GM12874 (cell line): ENCODE data around the gene SFSWAP.

Experiments
- TF ChIP-seq, protein P1 (sequence below): IDR thresholded peaks from 2 replicates; pipeline ENCODE4 v1.5.1; 2011; ENCODE audit warnings: low read depth, mild to moderate bottlenecking, control low read depth, low read length, moderate library complexity; ENCODE audit not compliant: insufficient read depth

SFSWAP gene

DNA sequence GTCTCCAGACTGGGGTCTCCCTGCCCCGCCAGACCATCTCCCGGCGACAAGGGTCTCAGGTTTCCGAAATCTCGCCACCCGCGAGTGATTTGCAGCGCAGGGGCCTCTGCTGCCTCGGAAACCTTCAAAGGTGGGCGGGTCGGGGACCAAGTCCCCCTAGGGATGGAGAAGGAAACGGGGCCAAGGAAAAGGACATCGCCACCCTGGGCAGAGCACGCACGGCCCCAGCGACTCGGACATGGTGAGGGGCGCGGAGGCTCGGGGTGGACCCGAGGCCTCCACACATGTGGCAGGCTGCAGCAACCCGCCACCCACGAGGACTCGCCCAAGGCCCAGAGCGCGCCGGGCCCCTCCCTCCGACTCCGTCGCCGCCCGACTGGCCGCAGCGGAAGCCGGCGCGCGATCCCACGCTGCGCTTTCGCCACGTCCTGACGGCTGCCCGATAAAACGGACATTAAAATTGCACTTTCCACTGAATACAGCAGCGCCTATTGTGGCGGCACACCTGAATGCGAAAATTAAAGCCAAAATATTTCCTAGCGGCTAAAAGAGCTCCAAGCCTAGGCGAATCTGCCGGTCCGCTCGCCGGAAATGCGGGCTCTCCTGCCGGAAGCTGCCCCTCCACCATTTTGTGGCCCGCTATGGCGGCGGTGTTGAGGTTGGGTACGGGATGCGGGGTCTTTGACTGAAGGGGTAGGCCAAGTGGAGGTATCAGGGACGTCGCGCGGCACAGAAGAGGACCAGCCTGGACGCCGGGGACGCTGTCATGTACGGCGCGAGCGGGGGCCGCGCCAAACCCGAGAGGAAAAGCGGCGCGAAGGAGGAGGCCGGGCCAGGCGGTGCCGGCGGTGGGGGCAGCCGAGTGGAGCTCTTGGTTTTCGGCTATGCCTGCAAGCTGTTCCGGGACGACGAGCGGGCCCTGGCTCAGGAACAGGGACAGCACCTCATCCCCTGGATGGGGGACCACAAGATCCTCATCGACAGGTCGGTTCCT is at the start of gene SFSWAP:
Gene SFSWAP (plus strand): TSS at position 627 of the 994 bp plus-strand sequence. CDS start 140 bp downstream, at position 767.
- TF ChIP-seq, protein P1, sequence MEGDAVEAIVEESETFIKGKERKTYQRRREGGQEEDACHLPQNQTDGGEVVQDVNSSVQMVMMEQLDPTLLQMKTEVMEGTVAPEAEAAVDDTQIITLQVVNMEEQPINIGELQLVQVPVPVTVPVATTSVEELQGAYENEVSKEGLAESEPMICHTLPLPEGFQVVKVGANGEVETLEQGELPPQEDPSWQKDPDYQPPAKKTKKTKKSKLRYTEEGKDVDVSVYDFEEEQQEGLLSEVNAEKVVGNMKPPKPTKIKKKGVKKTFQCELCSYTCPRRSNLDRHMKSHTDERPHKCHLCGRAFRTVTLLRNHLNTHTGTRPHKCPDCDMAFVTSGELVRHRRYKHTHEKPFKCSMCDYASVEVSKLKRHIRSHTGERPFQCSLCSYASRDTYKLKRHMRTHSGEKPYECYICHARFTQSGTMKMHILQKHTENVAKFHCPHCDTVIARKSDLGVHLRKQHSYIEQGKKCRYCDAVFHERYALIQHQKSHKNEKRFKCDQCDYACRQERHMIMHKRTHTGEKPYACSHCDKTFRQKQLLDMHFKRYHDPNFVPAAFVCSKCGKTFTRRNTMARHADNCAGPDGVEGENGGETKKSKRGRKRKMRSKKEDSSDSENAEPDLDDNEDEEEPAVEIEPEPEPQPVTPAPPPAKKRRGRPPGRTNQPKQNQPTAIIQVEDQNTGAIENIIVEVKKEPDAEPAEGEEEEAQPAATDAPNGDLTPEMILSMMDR = no peak

DNA sequence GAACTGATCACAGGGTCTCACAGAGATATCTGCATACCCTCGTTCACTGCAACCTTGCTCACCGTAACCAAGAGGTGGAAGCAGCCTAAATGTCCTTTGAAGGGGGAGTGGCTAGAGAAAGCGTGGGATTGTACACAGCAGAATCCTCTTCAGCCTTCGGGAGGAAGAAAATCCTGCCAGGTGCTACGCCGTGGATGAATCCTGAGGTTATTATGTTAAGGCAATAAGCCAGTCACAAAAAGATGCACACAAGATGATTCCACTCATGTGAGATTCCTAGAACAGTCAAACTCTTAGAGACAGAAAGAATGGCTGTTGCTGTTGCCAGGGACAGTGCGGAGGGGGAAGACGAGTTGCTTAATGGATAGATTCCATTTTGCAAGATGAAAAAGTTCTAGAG is 39.6 kb upstream of the SFSWAP start:
- TF ChIP-seq, protein P1 = no peak

DNA sequence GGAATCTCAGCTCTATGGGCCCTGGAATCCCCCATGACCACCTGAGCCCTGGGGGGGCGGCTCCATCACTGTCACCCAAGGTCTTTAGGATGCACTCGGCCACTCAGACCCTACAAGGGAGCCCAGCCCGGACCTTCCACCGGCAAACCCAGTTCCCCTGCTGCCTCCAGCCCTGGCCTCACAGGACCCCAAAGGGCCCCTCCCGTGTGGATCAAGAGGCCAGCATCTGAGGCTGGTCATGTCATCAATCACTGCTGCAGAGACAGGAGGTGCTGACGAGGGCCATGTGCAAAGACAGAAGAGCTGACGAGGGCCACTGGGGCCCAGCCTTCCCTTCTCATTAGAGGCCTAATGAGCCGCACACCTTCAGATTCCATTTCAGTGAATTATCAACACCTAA is 39.0 kb upstream of the SFSWAP start:
- TF ChIP-seq, protein P1 = no peak

DNA sequence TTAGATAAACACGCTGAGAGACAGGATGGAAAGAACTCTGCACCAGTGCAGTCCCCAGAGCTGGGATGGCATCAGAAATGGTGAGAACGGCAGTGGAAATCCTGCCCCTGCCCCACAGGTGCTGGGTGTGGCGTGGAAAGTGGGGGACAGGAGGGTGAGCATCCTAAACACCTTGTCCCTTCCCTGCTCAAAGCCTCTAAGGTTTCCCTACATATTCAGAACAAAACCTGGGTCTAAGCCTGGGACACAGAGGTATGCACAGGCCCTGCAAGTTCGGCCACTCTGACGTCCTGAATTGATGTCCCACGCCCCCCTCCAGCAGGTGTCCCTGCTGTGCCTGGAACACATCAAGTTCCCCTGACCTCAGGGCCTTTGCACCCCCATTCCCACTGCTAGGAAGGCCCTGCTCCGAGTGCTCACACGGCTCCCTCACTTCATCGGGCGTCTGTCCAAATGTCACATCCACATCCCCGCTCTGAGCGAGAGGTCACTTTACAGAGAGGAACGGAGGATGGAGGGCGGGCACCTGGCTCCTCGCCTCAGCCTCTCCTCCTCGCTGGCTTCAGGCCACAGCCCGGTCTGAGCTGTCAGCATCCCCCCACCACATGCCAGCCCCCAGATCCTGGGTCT is 38.5 kb upstream of the SFSWAP start:
- TF ChIP-seq, protein P1 = no peak

DNA sequence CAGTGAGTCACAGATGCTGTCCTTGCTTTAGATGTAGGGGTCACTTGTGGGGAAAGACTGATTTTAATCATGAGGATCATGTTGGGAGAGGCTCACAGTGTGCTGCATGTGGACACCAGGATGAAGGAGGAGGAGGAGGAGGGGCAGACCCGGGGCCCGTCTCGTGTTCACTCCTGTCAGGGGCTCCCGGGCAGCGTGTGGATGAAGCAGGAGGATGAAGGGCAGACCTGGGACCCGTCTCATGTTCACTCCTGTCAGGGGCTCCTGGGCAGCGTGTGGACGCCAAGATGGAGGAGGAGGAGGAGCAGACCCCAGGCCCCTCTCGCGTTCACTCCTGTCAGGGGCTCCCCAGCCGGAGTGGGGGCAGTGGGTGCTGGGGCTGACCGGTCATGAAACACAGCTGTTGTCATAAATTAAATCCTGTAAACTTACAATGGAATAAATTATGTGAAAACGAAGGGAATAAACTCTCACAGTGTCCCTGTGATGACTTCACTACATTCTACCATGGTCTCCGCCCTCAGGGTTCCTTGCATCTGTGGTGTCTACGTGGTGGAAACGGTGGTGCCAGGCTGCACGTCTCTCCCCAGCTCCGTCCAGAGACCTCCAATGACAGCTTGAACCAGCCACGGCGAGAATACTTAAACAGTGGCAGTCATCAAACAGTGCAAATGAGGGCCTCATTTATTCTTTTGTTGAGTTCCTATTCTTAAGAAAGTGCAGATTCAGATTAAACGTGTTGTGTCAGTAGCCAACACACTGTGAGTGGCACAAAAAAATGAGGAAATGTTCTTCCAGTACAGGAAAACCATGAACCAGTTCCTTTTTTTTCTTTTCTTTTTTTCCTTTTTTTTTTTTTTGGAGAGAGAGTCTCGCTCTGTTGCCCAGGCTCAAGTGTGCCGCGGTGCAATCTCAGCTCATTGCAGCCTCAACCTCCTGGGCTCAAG is 37.7 kb upstream of the SFSWAP start:
- TF ChIP-seq, protein P1 = no peak

DNA sequence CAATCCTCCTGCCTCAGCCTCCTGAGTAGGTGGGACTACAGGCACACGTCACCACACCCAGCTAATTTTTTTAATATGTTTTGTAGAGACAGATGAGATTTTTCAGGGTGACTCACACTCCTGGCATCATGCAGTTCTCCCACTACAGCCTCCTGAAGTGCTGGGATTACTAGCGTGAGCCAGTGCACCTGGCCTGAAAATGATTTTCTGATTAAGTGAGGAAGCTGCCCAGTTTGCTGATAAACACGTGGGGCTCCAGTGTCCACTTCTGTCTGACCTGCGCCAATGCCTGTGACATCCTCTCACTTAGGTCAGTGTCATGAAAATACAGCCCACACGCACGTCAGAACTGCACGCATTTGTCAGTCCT is 37.0 kb upstream of the SFSWAP start:
- TF ChIP-seq, protein P1 = no peak
